NCI-H69 (cell line): ENCODE results near the gene FDPS.
A peak's percentile ranks its signal among the peaks of the same experiment; 100 is the strongest.
"Not testable (repeated sequence)": the region's sequence is repeated elsewhere in the genome, so short reads cannot be mapped to it uniquely, and the experiment has no call there.

ENCODE experiments used
- DNase-seq: peaks from one replicate; lab custom pipeline; 2025; lab: John Stamatoyannopoulos, UW

The FDPS gene

GRCh38 chr1:155285631-155286044 is 23.0 kb upstream of the FDPS start:
- no peak for DNase-seq

- no peak for DNase-seq
These were observed 22.1 kb upstream of the FDPS start for GRCh38 chr1:155286544-155286943.

GRCh38 chr1:155287987-155288543 is 20.6 kb upstream of the FDPS start:
- DNase-seq = no peak

GRCh38 chr1:155291006-155291405 is 17.7 kb upstream of the FDPS start:
- not testable (repeated sequence) for DNase-seq

- no peak for DNase-seq
These were observed 15.4 kb upstream of the FDPS start for GRCh38 chr1:155293086-155293749.

- no peak for DNase-seq
These were observed 14.0 kb upstream of the FDPS start for GRCh38 chr1:155294520-155295182.

- DNase-seq = no peak
These were observed 13.3 kb upstream of the FDPS start for GRCh38 chr1:155295183-155295941.

GRCh38 chr1:155295942-155296267 is 12.8 kb upstream of the FDPS start:
- no peak for DNase-seq

- no peak for DNase-seq
These were observed 12.0 kb upstream of the FDPS start for GRCh38 chr1:155296661-155297060.

GRCh38 chr1:155297384-155297783 is 11.3 kb upstream of the FDPS start:
- no peak for DNase-seq

GRCh38 chr1:155300024-155300423 is 8.6 kb upstream of the FDPS start:
- DNase-seq = no peak

GRCh38 chr1:155300553-155301329 is 7.9 kb upstream of the FDPS start:
- DNase-seq = no peak

GRCh38 chr1:155301342-155301841 is 7.3 kb upstream of the FDPS start, which contains the start of gene PKLR:
Gene PKLR, minus strand, starts transcription at chr1:155301438. Its CDS starts 43 bp downstream, at chr1:155301395.
- no peak for DNase-seq

- DNase-seq = no peak
These were observed 4.1 kb upstream of the FDPS start for GRCh38 chr1:155304558-155305063.

- no peak for DNase-seq
These were observed 2.7 kb upstream of the FDPS start for GRCh38 chr1:155305881-155306391.

- DNase-seq = peak; percentile 49
These were observed 1.4 kb upstream of the FDPS start for GRCh38 chr1:155307247-155307740.

- DNase-seq = peak; percentile 44
These were observed 856 bp downstream of the FDPS start for GRCh38 chr1:155309423-155310021.

GRCh38 chr1:155313261-155313660 is 4.6 kb downstream of the FDPS start:
- DNase-seq = no peak

GRCh38 chr1:155316922-155317321 is 8.3 kb downstream of the FDPS start:
- no peak for DNase-seq

GRCh38 chr1:155318082-155318481 is 9.4 kb downstream of the FDPS start:
- no peak for DNase-seq

GRCh38 chr1:155319536-155319935 is 10.9 kb downstream of the FDPS start:
- no peak for DNase-seq
